Measurements from ENCODE around the gene APOA5.

GRCh38 chr11:116823031-116823843, 31.6 kb upstream of the APOA5 start, which contains the start of gene APOA4:
- TF ChIP-seq CTCF (conservative IDR thresholded peaks at IDR 0.05; ENCODE audit: low read length) (no peak), EZH2phosphoT487 (IDR thresholded peaks at IDR 0.05; ENCODE audit: borderline replicate concordance, low read depth, low read length) (no peak)
